SIG-M5 (cell line): ENCODE measurements around the gene TAS2R14.

ENCODE experiments used
- DNase-seq: peaks from one replicate; lab custom pipeline; 2025; lab: John Stamatoyannopoulos, UW

The TAS2R14 gene

GRCh38 chr12:10904686-10905085 is 34.4 kb downstream of the TAS2R14 start:
- no peak for DNase-seq

GRCh38 chr12:10901427-10901826 is 37.6 kb downstream of the TAS2R14 start:
- no peak for DNase-seq

GRCh38 chr12:10900972-10901371 is 38.1 kb downstream of the TAS2R14 start:
- DNase-seq: no peak

- DNase-seq: no peak
These were observed 38.5 kb downstream of the TAS2R14 start for GRCh38 chr12:10900530-10900929.

GRCh38 chr12:10896854-10897253 is 42.2 kb downstream of the TAS2R14 start:
- no peak for DNase-seq

GRCh38 chr12:10891937-10892336 is 47.1 kb downstream of the TAS2R14 start:
- no peak for DNase-seq

- DNase-seq: no peak
These were observed 49.8 kb downstream of the TAS2R14 start for GRCh38 chr12:10889226-10889625.
